Glomerular visceral epithelial cell (primary cell): ENCODE data around the gene CCDC89.
A peak's percentile ranks its signal among the peaks of the same experiment; 100 is the strongest.

Experiments used
- DNase-seq: peaks from one replicate; pipeline ENCODE4 v3.0.0-alpha.2; 2016; ENCODE audit errors: extremely low spot score

Gene CCDC89

GRCh38 chr11:85685820-85686459 is at the start of gene CCDC89:
CCDC89 (minus strand) TSS chr11:85686195; CDS start chr11:85686130, 65 bp downstream.
- DNase-seq, result peak; percentile 96

- DNase-seq, result no peak
Observed at GRCh38 chr11:85732965-85733364, 47.0 kb upstream of the CCDC89 start.

DNA sequence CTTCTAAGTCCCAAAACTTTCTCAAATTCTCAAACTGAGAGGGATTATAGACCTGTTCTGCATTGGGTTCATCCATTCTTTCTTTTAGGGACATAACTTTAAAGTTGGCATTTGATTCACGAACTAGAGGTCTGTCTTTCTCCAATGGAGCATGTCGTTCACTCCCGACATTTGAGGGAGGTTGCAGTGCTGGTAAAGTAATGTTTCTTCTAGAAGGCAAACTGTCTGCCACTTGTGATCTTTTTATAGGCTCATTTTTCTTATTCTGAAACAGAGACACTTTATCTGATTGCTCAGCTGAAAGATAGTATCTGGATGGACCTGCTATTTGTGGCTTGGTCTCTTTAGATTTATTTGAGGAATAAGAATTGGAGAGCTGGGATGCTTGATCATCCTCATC is 40.4 kb upstream of the CCDC89 start:
- no peak for DNase-seq

- peak; percentile 75 for DNase-seq
Observed at GRCh38 chr11:85725510-85726258, 39.7 kb upstream of the CCDC89 start.

- DNase-seq, result no peak
Observed at GRCh38 chr11:85724748-85725465, 38.9 kb upstream of the CCDC89 start.

DNA sequence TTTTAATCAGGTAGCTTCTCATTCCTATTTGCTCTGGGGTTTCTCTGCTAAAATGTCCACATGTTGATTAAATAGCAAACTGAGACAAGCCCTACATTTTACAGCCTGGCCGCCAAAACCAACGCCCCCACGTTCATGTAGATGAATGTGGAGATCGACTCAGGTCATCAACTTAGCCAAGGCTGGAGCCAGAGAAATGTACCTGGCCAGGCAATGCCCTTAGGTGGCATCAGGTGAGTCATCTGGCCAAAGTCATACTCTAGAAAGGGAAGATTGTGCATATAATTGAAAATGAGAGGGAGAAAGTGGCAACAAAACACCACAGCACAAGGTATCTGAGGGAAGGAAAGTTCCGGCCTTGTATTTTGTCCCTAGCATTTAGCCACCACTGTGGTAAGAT is 37.1 kb upstream of the CCDC89 start:
- DNase-seq, result no peak

GRCh38 chr11:85721191-85721590 is 35.2 kb upstream of the CCDC89 start:
- DNase-seq, result no peak

GRCh38 chr11:85718991-85719807 is 33.2 kb upstream of the CCDC89 start:
- DNase-seq, result peak; percentile 97

- no peak for DNase-seq
Observed at GRCh38 chr11:85718126-85718943, 32.3 kb upstream of the CCDC89 start.

GRCh38 chr11:85717429-85717828 is 31.4 kb upstream of the CCDC89 start:
- DNase-seq, result no peak

- DNase-seq, result no peak
Observed at GRCh38 chr11:85712953-85713352, 27.0 kb upstream of the CCDC89 start.

- DNase-seq, result no peak
Observed at GRCh38 chr11:85710917-85711316, 24.9 kb upstream of the CCDC89 start.

DNA sequence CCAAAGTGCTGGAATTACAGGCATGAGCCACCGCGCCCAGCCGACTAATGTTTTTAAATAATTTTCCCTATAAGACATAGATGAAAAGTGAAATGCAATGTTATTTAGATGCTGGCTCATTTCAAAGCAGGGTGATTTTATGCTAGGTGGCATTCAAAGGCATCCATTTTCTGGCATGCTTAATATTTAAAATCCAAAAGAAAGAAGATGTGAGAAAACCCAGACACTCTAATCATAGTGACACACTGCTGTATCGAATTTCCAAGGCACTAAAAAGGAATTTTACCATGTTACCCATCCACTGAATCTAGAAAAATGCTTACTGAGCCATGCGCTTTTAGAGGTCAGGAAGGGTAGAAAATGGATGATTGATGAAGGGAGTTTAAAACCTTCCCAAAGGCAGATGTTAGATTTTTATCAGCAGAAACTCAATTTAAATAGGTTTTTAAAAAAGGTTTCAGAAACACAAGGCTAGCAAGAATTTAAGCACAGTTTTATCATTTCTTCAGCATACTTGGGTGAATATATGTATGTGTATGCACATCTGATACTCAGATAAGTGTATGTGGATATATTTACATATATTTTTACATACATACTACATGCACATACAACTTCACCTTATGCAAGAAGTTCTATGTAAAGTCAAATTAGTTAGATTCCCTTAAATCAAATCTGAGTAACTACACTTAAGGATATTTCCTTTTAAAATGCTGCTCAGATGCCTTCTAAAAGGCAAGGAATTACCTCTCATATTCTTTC is 24.1 kb upstream of the CCDC89 start:
- DNase-seq, result no peak

DNA sequence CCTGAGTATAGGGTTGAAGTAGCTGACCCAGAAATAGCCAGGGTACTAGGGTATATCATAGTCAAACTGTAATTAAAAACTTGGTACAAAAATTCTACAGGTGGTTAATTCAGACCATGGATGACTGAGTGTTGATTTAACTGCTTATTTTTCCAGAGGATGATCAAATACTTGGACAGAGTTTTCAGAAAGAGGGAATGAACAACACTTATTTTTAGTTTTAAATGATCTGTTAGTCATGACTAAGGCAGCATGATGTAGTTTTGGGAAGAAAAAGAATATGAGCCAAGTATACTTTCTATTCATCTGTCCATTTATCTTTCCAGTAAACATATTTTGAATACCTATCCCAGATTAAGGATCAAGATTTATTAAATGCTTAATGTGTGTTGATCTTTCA is 19.8 kb upstream of the CCDC89 start:
- DNase-seq, result no peak

GRCh38 chr11:85704967-85705366 is 19.0 kb upstream of the CCDC89 start:
- DNase-seq, result no peak

GRCh38 chr11:85699957-85700741 is 14.2 kb upstream of the CCDC89 start:
- no peak for DNase-seq

DNA sequence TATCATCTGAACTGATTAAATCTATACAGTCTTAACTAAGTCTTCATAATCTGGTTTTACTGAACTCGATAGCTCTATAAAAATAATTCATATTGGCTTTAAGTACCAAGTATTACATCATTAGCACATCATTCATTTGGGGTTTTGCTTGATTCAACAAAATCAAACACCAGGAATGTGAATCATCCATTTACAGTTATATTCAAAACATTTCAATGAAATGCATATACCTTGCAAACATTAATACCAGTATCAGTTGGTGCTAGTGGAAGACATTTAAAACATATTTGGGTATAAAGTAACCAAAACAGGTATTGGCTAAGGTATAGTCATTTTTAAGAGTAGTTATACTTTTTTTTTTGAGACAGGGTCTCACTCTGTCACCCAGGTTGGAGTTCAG is 12.2 kb upstream of the CCDC89 start:
- no peak for DNase-seq

GRCh38 chr11:85697747-85698146 is 11.8 kb upstream of the CCDC89 start:
- no peak for DNase-seq

DNA sequence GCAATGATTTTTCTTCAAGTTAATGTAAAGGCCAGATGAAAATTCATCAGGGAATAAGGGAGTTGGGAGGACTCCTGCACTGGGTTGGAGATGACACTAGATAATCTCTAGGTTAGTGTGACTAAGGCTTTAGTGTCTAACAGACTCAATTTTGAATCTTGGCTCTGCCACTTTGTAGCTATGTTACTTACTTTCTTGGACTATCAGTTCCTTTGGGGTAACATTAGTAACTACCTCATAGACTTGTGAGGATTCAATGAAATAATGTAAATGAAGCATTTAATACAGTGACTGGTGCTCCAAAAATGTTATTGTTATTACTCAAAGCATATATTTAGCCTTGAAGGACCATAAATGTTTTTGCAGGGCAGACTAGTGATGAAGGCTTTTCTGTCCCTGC is 9.6 kb upstream of the CCDC89 start:
- no peak for DNase-seq
